GM23338 (cell line): Measurements from ENCODE around the gene FAM229B. TPM values are rescaled to one million over a fixed set of nuclear protein-coding genes. Genes with fewer than 3 reads are reported as not detected.

ENCODE experiments used
- ATAC-seq: fragments of 200-7000 bp; cut with Tn5 transposase; 3 replicates; pipeline ENCODE4 v1.9.1; 2020
- DNase-seq: peaks from one replicate; pipeline ENCODE4 v3.0.0-alpha.2; 2015; ENCODE audit warnings: low spot score
- H2AFZ ChIP-seq: fragments of 200-600 bp; sonication (generic); 2 replicates; pipeline ENCODE4 v1.8.0; 2016; ENCODE audit warnings: antibody characterized with exemption, mild to moderate bottlenecking, moderate library complexity
- H3F3A ChIP-seq: fragments of 200-600 bp; sonication (generic); replicated peaks from 2 replicates; pipeline ENCODE4 v1.8.0; 2017; ENCODE audit warnings: antibody characterized with exemption, mixed run types, low read depth
- H3K27ac ChIP-seq: fragments of 200-600 bp; sonication (generic); 2 replicates; pipeline ENCODE4 v1.6.1; 2016; ENCODE audit warnings: low read depth
- H3K27me3 ChIP-seq: fragments of 200-600 bp; sonication (generic); 2 replicates; pipeline ENCODE4 v1.8.0; 2016; ENCODE audit warnings: mild to moderate bottlenecking, mixed run types, moderate library complexity; ENCODE audit not compliant: insufficient read depth
- H3K36me3 ChIP-seq: fragments of 200-600 bp; sonication (generic); 2 replicates; pipeline ENCODE4 v1.8.0; 2016; ENCODE audit warnings: mild to moderate bottlenecking; ENCODE audit not compliant: insufficient read depth
- H3K4me1 ChIP-seq: fragments of 200-600 bp; sonication (generic); 2 replicates; pipeline ENCODE4 v1.8.0; 2016; ENCODE audit warnings: mild to moderate bottlenecking, moderate library complexity; ENCODE audit not compliant: insufficient read depth
- H3K4me2 ChIP-seq: fragments of 200-600 bp; sonication (generic); 2 replicates; pipeline ENCODE4 v1.7.1; 2017; ENCODE audit warnings: mixed run types
- H3K4me3 ChIP-seq: fragments of 200-600 bp; sonication (generic); 2 replicates; pipeline ENCODE4 v1.6.1; 2016; ENCODE audit warnings: mixed run types
- H3K79me2 ChIP-seq: fragments of 200-600 bp; sonication (generic); replicated peaks from 2 replicates; pipeline ENCODE4 v1.8.0; 2017; ENCODE audit warnings: mild to moderate bottlenecking; ENCODE audit not compliant: insufficient read depth
- H3K9me2 ChIP-seq: fragments of 200-600 bp; sonication (generic); 2 replicates; pipeline ENCODE4 v1.8.0; 2017; ENCODE audit not compliant: insufficient read depth
- H4K20me1 ChIP-seq: fragments of 200-600 bp; sonication (generic); replicated peaks from 2 replicates; pipeline ENCODE4 v1.8.0; 2017; ENCODE audit warnings: mild to moderate bottlenecking; ENCODE audit not compliant: insufficient read depth
- H3K27ac Mint-ChIP-seq: 2 replicates; pipeline ENCODE4 v1.8.0; 2020; ENCODE audit warnings: inconsistent platforms, mild to moderate bottlenecking, moderate library complexity, mixed read lengths
- H3K27me3 Mint-ChIP-seq: 3 replicates; pipeline ENCODE4 v1.8.0; 2022; ENCODE audit warnings: low read depth, mild to moderate bottlenecking, moderate library complexity, mixed read lengths, inconsistent platforms; ENCODE audit not compliant: insufficient read depth, poor library complexity
- H3K36me3 Mint-ChIP-seq: 3 replicates; pipeline ENCODE4 v1.8.0; 2021; ENCODE audit warnings: low read depth, mild to moderate bottlenecking, inconsistent platforms, moderate library complexity, mixed read lengths
- H3K4me1 Mint-ChIP-seq: 3 replicates; pipeline ENCODE4 v1.8.0; 2020; ENCODE audit warnings: mild to moderate bottlenecking, inconsistent platforms, mixed read lengths
- H3K4me3 Mint-ChIP-seq: 3 replicates; pipeline ENCODE4 v1.8.0; 2021; ENCODE audit warnings: moderate library complexity, mild to moderate bottlenecking, inconsistent platforms, mixed read lengths
- H3K9me3 Mint-ChIP-seq: 3 replicates; pipeline ENCODE4 v1.8.0; 2020; ENCODE audit warnings: moderate library complexity, mild to moderate bottlenecking, inconsistent platforms, mixed read lengths
- CTCF ChIP-seq, 2 experiments: fragments of 200-600 bp in 1 of 2; sonication (generic) in 1 of 2; conservative IDR thresholded peaks; 2 replicates each; pipeline versions ENCODE4 v1.5.1 to v1.6.1; 2016 to 2017; ENCODE audit warnings: antibody characterized with exemption in 2 of 2, low read depth in 2 of 2, mild to moderate bottlenecking in 2 of 2, moderate library complexity in 1 of 2
- ETS1 ChIP-seq: IDR thresholded peaks from 2 replicates; pipeline ENCODE4 v1.6.1; 2016; ENCODE audit warnings: antibody characterized with exemption
- EZH2 ChIP-seq: fragments of 200-600 bp; sonication (generic); IDR thresholded peaks from one replicate; pipeline ENCODE4 v1.8.0; 2017; ENCODE audit warnings: antibody characterized with exemption, mild to moderate bottlenecking, low read depth; ENCODE audit not compliant: unreplicated experiment
- EZH2phosphoT487 ChIP-seq: fragments of 200-600 bp; sonication (generic); IDR thresholded peaks from one replicate; pipeline ENCODE4 v1.8.1; 2018; ENCODE audit warnings: antibody characterized with exemption; ENCODE audit not compliant: unreplicated experiment
- JUNB ChIP-seq: IDR thresholded peaks from one replicate; pipeline ENCODE4 v1.6.1; 2016; ENCODE audit warnings: antibody characterized with exemption; ENCODE audit not compliant: unreplicated experiment
- POLR2AphosphoS5 ChIP-seq: IDR thresholded peaks from 2 replicates; pipeline ENCODE4 v1.6.1; 2016; ENCODE audit warnings: antibody characterized with exemption, low read depth
- ZNF114 ChIP-seq: fragments of 250-450 bp; sonication (Bioruptor Pico); IDR thresholded peaks from 2 replicates; pipeline ENCODE4 v1.5.0; 2020; ENCODE audit warnings: mild to moderate bottlenecking, moderate library complexity
- ZNF331 ChIP-seq: fragments of 250-450 bp; sonication (Bioruptor Pico); IDR thresholded peaks from 2 replicates; pipeline ENCODE4 v1.5.0; 2020; ENCODE audit warnings: low read depth, mild to moderate bottlenecking, moderate library complexity
- ZNF462 ChIP-seq: fragments of 250-450 bp; sonication (Bioruptor Pico); IDR thresholded peaks from 2 replicates; pipeline ENCODE4 v1.5.0; 2020; ENCODE audit warnings: mild to moderate bottlenecking, moderate library complexity
- polyA plus RNA-seq: library from polyadenylated mRNA; unstranded; fragments of >200 nt; fragmentation: Nextera tagmentation; extraction: Ambion mirVana; gene quantifications from 2 replicates; pipeline ENCODE4 v1.2.1, GENCODE V29; 2016
- total RNA-seq: library from RNA; depleted of rRNA; stranded (reverse); fragments of >200 nt; shearing (Covaris generic); gene quantifications from 2 replicates; pipeline ENCODE4 v1.2.3, GENCODE V29; 2014

Gene FAM229B
- total and polyA plus RNA-seq, 2 experiments from 2014 or later, result 4.4 to 32.9 TPM

GRCh38 chr6:112049026-112049799 lies 38.2 kb upstream of the FAM229B start:
- Histone ChIP-seq H3K9me2 (no peaks in the 10 kb centered on the region), H2AFZ (no peak overlapping the region), H3K79me2 (no peaks in the 10 kb centered on the region), H3K4me3 (no peak overlapping the region), H3K27me3 (no peaks in the 10 kb centered on the region), H3K4me1 (no peaks in the 10 kb centered on the region), H3F3A (no peaks in the 10 kb centered on the region), H3K4me2 (no peak overlapping the region), H4K20me1 (no peaks in the 10 kb centered on the region), H3K36me3 (no peaks in the 10 kb centered on the region), H3K27ac (no peak overlapping the region)
- no peak for DNase-seq
- TF ChIP-seq EZH2phosphoT487, result no peak
- TF ChIP-seq ZNF462 (CRISPR knock-in tag), result no peak
- TF ChIP-seq CTCF (conservative IDR thresholded peaks at IDR 0.05; ENCODE audit: low read depth in 2 of 2), result no peak
- TF ChIP-seq POLR2AphosphoS5, result no peak
- TF ChIP-seq ETS1, result no peak
- TF ChIP-seq ZNF114 (CRISPR knock-in tag), result no peak
- TF ChIP-seq EZH2, result no peak
- no peak for TF ChIP-seq ZNF331 (CRISPR knock-in tag)
- no peak for TF ChIP-seq JUNB
- no peak overlapping the region for H3K27ac Mint-ChIP-seq
- H3K9me3 Mint-ChIP-seq, result peaks cover 6% of the 10 kb centered on the region; the same call in 1 of the 3 replicates
- no peaks in the 10 kb centered on the region for H3K36me3 Mint-ChIP-seq
- peaks cover 2% of the 10 kb centered on the region for H3K27me3 Mint-ChIP-seq
- no peak overlapping the region for H3K4me3 Mint-ChIP-seq
- no peak for ATAC-seq
- no peaks in the 10 kb centered on the region for H3K4me1 Mint-ChIP-seq
